A673 (cell line): ENCODE measurements around the gene MARK3. TPM values are rescaled to one million over a fixed set of nuclear protein-coding genes. Genes with fewer than 3 reads are reported as not detected.

Source experiments
- BruUV-seq: library from RNA; stranded (reverse); fragments of 400-500 nt; replicated peaks from 2 replicates; lab custom pipeline; 2021; lab: Mats Ljungman, UMichigan
- CTCF ChIA-PET: fragments of 300-600 bp; sonication (Branson Sonifier 250); formaldehyde crosslinking; loops from one replicate; lab custom pipeline; 2022; ENCODE audit warnings: antibody characterized with exemption; lab: Charles Lee
- POLR2A ChIA-PET: fragments of 300-600 bp; sonication (Branson Sonifier 250); formaldehyde crosslinking; loops from one replicate; lab custom pipeline; 2022; ENCODE audit warnings: antibody characterized with exemption; ENCODE audit not compliant: low non-redundant PET; lab: Charles Lee
- DNase-seq: peaks from one replicate; pipeline ENCODE4 v3.0.0-alpha.2; 2015; ENCODE audit warnings: low spot score
- H3K27ac ChIP-seq: fragments of 200-600 bp; sonication (generic); 2 replicates; pipeline ENCODE4 v1.5.1; 2016; ENCODE audit warnings: mixed run types, low read depth, mild to moderate bottlenecking, mixed read lengths, antibody characterized with exemption, low read length; ENCODE audit not compliant: poor library complexity, severe bottlenecking
- H3K27me3 ChIP-seq: fragments of 200-600 bp; sonication (generic); replicated peaks from 2 replicates; pipeline ENCODE4 v1.6.1; 2017; ENCODE audit warnings: mixed run types, low read depth, mild to moderate bottlenecking, mixed read lengths, antibody characterized with exemption, low read length; ENCODE audit not compliant: insufficient read depth, poor library complexity
- H3K36me3 ChIP-seq: fragments of 200-600 bp; sonication (generic); 2 replicates; pipeline ENCODE4 v1.6.1; 2016; ENCODE audit warnings: mixed run types, mild to moderate bottlenecking, mixed read lengths, antibody characterized with exemption, low read length; ENCODE audit not compliant: insufficient read depth, poor library complexity, severe bottlenecking
- H3K4me1 ChIP-seq: fragments of 200-600 bp; sonication (generic); 2 replicates; pipeline ENCODE4 v1.6.1; 2017; ENCODE audit warnings: mixed run types, mild to moderate bottlenecking, mixed read lengths, antibody characterized with exemption, low read length; ENCODE audit not compliant: insufficient read depth, poor library complexity, severe bottlenecking
- H3K4me3 ChIP-seq: fragments of 200-600 bp; sonication (generic); 2 replicates; pipeline ENCODE4 v1.5.1; 2016; ENCODE audit warnings: low read depth, mixed run types, mild to moderate bottlenecking, mixed read lengths, low read length; ENCODE audit not compliant: poor library complexity, severe bottlenecking
- H3K9me3 ChIP-seq: fragments of 200-600 bp; sonication (generic); 2 replicates; pipeline ENCODE4 v1.6.1; 2016; ENCODE audit warnings: mixed run types, low read depth, mild to moderate bottlenecking, mixed read lengths, antibody characterized with exemption, low read length; ENCODE audit not compliant: poor library complexity, severe bottlenecking
- CTCF ChIP-seq: fragments of 300-800, 200-600 bp; sonication (generic); conservative IDR thresholded peaks from 2 replicates; pipeline ENCODE4 v1.5.1; 2017; ENCODE audit warnings: low read depth, mild to moderate bottlenecking, antibody characterized with exemption, low read length, moderate library complexity, mixed read lengths
- EZH2 ChIP-seq: fragments of 200-600 bp; sonication (generic); IDR thresholded peaks from 2 replicates; pipeline ENCODE4 v1.6.1; 2017; ENCODE audit warnings: borderline replicate concordance, low read depth, mild to moderate bottlenecking, mixed read lengths, antibody characterized with exemption, low read length; ENCODE audit not compliant: poor library complexity, severe bottlenecking
- intact Hi-C: fragments of 100-400 bp; cut with micrococcal nuclease; formaldehyde crosslinking; loops from one replicate; pipeline ENCODE4 v1.10.0; 2022; ENCODE audit not compliant: unreplicated experiment
- total RNA-seq: library from RNA; stranded (reverse); gene quantifications from 2 replicates; pipeline ENCODE4 v1.2.3, GENCODE V29; 2021

Gene MARK3
- total RNA-seq, 1 experiment from 2014 or later: 94.4 TPM

GRCh38 chr14:103541709-103542604 is 156.7 kb downstream of the MARK3 start:
- TF ChIP-seq CTCF (no peak), EZH2 (no peak)

GRCh38 chr14:103542605-103543088 is 157.4 kb downstream of the MARK3 start:
- Histone ChIP-seq H3K27ac (peak overlapping the region; percentile 59), H3K36me3 (no peaks in the 10 kb centered on the region), H3K9me3 (no peaks in the 10 kb centered on the region), H3K4me3 (no peak overlapping the region), H3K27me3 (no peaks in the 10 kb centered on the region), H3K4me1 (peaks cover 40% of the 10 kb centered on the region)
- POLR2A ChIA-PET: no interaction called here
- no peak for TF ChIP-seq EZH2
- no peak for TF ChIP-seq CTCF
- DNase-seq: no peak
- intact Hi-C loops: loop anchor here (5.0 kb wide), 1 partner anchor 465 kb away; no protein-coding TSS in a partner anchor
- CTCF ChIA-PET: no interaction called here
- no TSS peak for BruUV-seq

More at GRCh38 chr14:103541709-103542604, 156.7 kb downstream of the MARK3 start:
- intact Hi-C loops: loop anchor here (5.0 kb wide), 1 partner anchor 465 kb away; no protein-coding TSS in a partner anchor
- Histone ChIP-seq H3K4me1 (peaks cover 40% of the 10 kb centered on the region), H3K4me3 (no peak overlapping the region), H3K27me3 (no peaks in the 10 kb centered on the region), H3K9me3 (no peaks in the 10 kb centered on the region), H3K36me3 (no peaks in the 10 kb centered on the region), H3K27ac (peak overlapping the region; percentile 59)
- ChIA-PET POLR2A (no interaction called here), CTCF (no interaction called here)
- no peak for DNase-seq
- no TSS peak for BruUV-seq

- Histone ChIP-seq H3K4me3 (no peak overlapping the region), H3K27ac (peak overlapping the region; percentile 59), H3K36me3 (no peaks in the 10 kb centered on the region), H3K27me3 (no peaks in the 10 kb centered on the region), H3K9me3 (no peaks in the 10 kb centered on the region), H3K4me1 (peaks cover 40% of the 10 kb centered on the region)
- no peak for TF ChIP-seq EZH2
- TF ChIP-seq CTCF: no peak
- no peak for DNase-seq
- ChIA-PET POLR2A (no interaction called here), CTCF (no interaction called here)
- no TSS peak for BruUV-seq
- intact Hi-C loops: loop anchor here (5.0 kb wide), 1 partner anchor 466 kb away; no protein-coding TSS in a partner anchor
Observed at GRCh38 chr14:103543140-103543539, 157.9 kb downstream of the MARK3 start.
